ENCODE data around the gene FAM219A. TPM values are rescaled to one million over a fixed set of nuclear protein-coding genes. Genes with fewer than 3 reads are reported as not detected.

Gene FAM219A
- total RNA-seq, 1 experiment from 2014 or later, result 38.6 TPM

DNA sequence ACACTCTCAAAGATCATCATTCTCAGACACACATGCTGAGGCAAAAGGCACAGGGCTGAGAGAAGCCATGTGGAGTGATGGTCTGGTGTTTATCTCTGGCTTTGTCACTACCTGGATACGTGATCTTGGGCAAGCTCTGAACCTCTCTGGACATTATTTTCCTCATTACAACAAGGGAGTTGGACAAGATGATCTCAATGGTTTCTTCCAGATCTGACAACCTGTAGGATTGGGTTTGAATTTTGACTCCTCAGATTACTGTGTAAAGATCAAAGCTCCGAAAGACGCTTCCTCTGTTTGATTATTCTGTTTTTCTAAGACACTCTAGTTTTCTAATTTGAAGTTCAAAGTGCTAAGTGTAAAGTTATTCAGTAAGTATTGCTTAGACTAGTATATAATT is 109.0 kb downstream of the FAM219A start:
- no peaks in the 10 kb centered on the region for H3K4me1 ChIP-seq (ENCODE audit: control insufficient read depth, insufficient read depth, low read length)
- no peak for ATAC-seq
- no peak for DNase-seq (ENCODE audit: low read depth, low spot score)
- in situ Hi-C loops (cut with HindIII; ENCODE audit: low pct_unique_long_range_greater_than_20kb, low sequenced_read_pairs), result no loop called here
- H3K27me3 ChIP-seq (ENCODE audit: control insufficient read depth, insufficient read depth, low read length), result no peaks in the 10 kb centered on the region
- intact Hi-C loops (cut with micrococcal nuclease; ENCODE audit: unreplicated experiment), result no loop called here
- H3K9me3 ChIP-seq (ENCODE audit: control insufficient read depth, insufficient read depth, low read depth, low read length), result no peaks in the 10 kb centered on the region
- ChIA-PET CTCF (no interaction called here), POLR2A (no interaction called here)
- no TSS peak for BruUV-seq (replicated peaks)
- TF ChIP-seq, protein P1, sequence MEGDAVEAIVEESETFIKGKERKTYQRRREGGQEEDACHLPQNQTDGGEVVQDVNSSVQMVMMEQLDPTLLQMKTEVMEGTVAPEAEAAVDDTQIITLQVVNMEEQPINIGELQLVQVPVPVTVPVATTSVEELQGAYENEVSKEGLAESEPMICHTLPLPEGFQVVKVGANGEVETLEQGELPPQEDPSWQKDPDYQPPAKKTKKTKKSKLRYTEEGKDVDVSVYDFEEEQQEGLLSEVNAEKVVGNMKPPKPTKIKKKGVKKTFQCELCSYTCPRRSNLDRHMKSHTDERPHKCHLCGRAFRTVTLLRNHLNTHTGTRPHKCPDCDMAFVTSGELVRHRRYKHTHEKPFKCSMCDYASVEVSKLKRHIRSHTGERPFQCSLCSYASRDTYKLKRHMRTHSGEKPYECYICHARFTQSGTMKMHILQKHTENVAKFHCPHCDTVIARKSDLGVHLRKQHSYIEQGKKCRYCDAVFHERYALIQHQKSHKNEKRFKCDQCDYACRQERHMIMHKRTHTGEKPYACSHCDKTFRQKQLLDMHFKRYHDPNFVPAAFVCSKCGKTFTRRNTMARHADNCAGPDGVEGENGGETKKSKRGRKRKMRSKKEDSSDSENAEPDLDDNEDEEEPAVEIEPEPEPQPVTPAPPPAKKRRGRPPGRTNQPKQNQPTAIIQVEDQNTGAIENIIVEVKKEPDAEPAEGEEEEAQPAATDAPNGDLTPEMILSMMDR (IDR thresholded peaks at IDR 0.05), result no peak
- no peak for TF ChIP-seq POLR2AphosphoS5 (IDR thresholded peaks at IDR 0.05; ENCODE audit: low read depth, low read length)
- no peak for TF ChIP-seq TCF7L2 (IDR thresholded peaks at IDR 0.05; ENCODE audit: low read depth, low read length)
- TF ChIP-seq, protein P2, sequence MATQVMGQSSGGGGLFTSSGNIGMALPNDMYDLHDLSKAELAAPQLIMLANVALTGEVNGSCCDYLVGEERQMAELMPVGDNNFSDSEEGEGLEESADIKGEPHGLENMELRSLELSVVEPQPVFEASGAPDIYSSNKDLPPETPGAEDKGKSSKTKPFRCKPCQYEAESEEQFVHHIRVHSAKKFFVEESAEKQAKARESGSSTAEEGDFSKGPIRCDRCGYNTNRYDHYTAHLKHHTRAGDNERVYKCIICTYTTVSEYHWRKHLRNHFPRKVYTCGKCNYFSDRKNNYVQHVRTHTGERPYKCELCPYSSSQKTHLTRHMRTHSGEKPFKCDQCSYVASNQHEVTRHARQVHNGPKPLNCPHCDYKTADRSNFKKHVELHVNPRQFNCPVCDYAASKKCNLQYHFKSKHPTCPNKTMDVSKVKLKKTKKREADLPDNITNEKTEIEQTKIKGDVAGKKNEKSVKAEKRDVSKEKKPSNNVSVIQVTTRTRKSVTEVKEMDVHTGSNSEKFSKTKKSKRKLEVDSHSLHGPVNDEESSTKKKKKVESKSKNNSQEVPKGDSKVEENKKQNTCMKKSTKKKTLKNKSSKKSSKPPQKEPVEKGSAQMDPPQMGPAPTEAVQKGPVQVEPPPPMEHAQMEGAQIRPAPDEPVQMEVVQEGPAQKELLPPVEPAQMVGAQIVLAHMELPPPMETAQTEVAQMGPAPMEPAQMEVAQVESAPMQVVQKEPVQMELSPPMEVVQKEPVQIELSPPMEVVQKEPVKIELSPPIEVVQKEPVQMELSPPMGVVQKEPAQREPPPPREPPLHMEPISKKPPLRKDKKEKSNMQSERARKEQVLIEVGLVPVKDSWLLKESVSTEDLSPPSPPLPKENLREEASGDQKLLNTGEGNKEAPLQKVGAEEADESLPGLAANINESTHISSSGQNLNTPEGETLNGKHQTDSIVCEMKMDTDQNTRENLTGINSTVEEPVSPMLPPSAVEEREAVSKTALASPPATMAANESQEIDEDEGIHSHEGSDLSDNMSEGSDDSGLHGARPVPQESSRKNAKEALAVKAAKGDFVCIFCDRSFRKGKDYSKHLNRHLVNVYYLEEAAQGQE (IDR thresholded peaks at IDR 0.05; ENCODE audit: insufficient read depth in 1 of 2, low read depth in 2 of 2, low read length in 1 of 2), result no peak
- TF ChIP-seq SIN3A (IDR thresholded peaks at IDR 0.05; ENCODE audit: borderline replicate concordance, insufficient read depth, low read depth, low read length), result no peak
- no peaks in the 10 kb centered on the region for H3K36me3 ChIP-seq (ENCODE audit: control insufficient read depth, insufficient read depth, low read length)
- no peak overlapping the region for H3K27ac ChIP-seq (ENCODE audit: low read length)
- H3K4me3 ChIP-seq (ENCODE audit: low read depth in 2 of 2, low read length in 2 of 2), result no peak overlapping the region

Other genes starting within 250 kb of the FAM219A start
- 7.2 TPM for gene KIF24, start 129.3 kb downstream of the FAM219A start, total RNA-seq (2021; ENCODE audit: unreplicated experiment)
- gene NUDT2, start 129.0 kb downstream of the FAM219A start, total RNA-seq (2021; ENCODE audit: unreplicated experiment), result 36.2 TPM
- 9.7 TPM for gene MYORG, start 81.7 kb downstream of the FAM219A start, total RNA-seq (2021; ENCODE audit: unreplicated experiment)
- 2.2 TPM for gene DNAI1, start 235 bp upstream of the FAM219A start, total RNA-seq (2021; ENCODE audit: unreplicated experiment)
- 7.2 TPM for gene ENHO, start 64.4 kb upstream of the FAM219A start, total RNA-seq (2021; ENCODE audit: unreplicated experiment)
- 2.7 TPM for gene CNTFR, start 131.2 kb upstream of the FAM219A start, total RNA-seq (2021; ENCODE audit: unreplicated experiment)
- 30.4 TPM for gene RPP25L, start 153.5 kb upstream of the FAM219A start, total RNA-seq (2021; ENCODE audit: unreplicated experiment)
- gene DCTN3, start 161.9 kb upstream of the FAM219A start, total RNA-seq (2021; ENCODE audit: unreplicated experiment), result 110 TPM
- gene ARID3C, start 170.5 kb upstream of the FAM219A start, total RNA-seq (2021; ENCODE audit: unreplicated experiment), result 0.33 TPM
- 131 TPM for gene SIGMAR1, start 179.2 kb upstream of the FAM219A start, total RNA-seq (2021; ENCODE audit: unreplicated experiment)
- 42.5 TPM for gene GALT, start 188.1 kb upstream of the FAM219A start, total RNA-seq (2021; ENCODE audit: unreplicated experiment)
- 21.6 TPM for gene IL11RA, start 193.6 kb upstream of the FAM219A start, total RNA-seq (2021; ENCODE audit: unreplicated experiment)
- gene CCL27, start 204.1 kb upstream of the FAM219A start, total RNA-seq (2021; ENCODE audit: unreplicated experiment), result 0.95 TPM
- gene CCL19, start 232.7 kb upstream of the FAM219A start, total RNA-seq (2021; ENCODE audit: unreplicated experiment), result not detected